C4-2B (cell line): ENCODE data around the gene PPARD.

Experiments used
- CTCF ChIP-seq: fragments of 450-650 bp; conservative IDR thresholded peaks from 2 replicates; pipeline ENCODE4 v1.5.1; 2017; ENCODE audit warnings: mild to moderate bottlenecking
- ZFX ChIP-seq: fragments of 450-650 bp; IDR thresholded peaks from 2 replicates; pipeline ENCODE4 v1.6.1; 2017

DNA sequence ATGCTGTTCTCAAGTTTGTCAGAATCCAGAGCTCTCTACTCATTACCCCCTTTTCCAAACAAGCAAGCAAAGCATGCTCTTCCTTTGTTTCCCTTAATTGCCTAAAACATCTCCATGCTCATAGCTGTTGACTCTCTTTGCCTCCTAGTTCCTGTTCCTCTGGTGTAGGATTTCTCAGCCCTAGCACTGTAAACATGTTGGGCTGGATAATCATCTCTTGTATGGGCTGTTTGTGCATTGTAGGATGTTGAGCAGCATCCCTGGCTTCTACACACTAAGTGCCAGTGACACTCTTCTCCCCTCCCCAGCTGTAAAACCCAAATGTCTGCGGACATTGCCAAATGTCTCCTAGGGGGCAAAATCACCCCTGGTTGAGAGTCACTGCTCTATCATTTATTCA, 14.0 kb downstream of the PPARD start:
- no peak for TF ChIP-seq CTCF
- no peak for TF ChIP-seq ZFX
